Measurements from ENCODE around the gene HRH1. TPM values are rescaled to one million over a fixed set of nuclear protein-coding genes. Genes with fewer than 3 reads are reported as not detected.

Gene HRH1
- total RNA-seq, 1 donor from 2014 or later, result 1.4 TPM

DNA sequence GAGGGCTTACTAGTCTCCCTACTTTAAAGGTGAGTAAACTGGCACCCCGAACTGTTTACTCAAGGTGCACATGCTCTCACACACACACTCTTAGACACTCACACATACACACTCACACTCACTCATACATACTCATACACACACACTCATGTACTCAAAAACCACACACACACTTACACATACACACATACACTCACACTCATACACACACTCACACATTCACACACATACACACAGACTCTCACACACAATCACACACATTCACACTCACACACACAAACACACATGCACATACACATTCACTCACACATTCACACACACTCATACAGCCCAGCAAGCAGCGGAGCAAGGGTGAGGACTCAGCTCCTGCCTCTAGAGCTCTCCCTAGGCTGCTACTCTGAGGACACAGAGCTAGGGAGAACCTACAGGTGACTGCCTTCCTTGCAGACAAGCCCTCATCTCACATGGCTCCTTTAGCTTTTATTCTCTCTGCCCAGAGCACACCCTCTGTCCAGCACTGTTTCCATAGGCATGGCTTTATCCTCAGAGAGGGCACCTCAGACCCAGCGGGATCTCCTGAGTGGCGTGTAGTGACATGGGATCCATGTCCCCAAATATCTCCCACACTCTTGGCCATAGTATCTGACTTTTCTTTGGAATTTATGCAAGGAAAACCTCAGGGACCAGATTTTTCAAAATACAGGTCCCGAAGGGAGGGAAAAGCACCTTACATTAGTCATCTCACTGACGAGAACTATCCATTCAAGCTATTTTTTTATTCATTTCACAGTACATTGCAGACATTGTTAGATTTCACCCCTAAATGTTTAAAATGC, 91.8 kb downstream of the HRH1 start:
- intact Hi-C loops (cut with micrococcal nuclease), result no loop called here
- no peaks in the 10 kb centered on the region for H3K36me3 ChIP-seq

DNA sequence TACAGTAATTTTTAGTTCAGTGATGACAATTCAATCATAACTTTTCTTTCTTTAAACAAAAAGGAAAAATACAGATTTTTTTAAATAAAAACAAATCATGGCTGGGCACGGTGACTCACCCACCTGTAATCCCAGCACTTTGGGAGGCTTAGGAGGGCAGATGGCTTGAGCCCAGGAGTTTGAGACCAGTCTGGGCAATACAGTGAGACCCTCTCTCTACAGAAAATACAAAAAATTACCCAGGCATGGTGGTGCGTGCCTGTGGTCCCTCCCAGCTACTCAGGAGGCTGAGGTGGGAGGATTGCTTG, 92.3 kb downstream of the HRH1 start:
- H3K27me3 ChIP-seq (ENCODE audit: low read depth), result peaks cover 3% of the 10 kb centered on the region
- no peaks in the 10 kb centered on the region for H3K36me3 ChIP-seq
- TF ChIP-seq, protein P1, sequence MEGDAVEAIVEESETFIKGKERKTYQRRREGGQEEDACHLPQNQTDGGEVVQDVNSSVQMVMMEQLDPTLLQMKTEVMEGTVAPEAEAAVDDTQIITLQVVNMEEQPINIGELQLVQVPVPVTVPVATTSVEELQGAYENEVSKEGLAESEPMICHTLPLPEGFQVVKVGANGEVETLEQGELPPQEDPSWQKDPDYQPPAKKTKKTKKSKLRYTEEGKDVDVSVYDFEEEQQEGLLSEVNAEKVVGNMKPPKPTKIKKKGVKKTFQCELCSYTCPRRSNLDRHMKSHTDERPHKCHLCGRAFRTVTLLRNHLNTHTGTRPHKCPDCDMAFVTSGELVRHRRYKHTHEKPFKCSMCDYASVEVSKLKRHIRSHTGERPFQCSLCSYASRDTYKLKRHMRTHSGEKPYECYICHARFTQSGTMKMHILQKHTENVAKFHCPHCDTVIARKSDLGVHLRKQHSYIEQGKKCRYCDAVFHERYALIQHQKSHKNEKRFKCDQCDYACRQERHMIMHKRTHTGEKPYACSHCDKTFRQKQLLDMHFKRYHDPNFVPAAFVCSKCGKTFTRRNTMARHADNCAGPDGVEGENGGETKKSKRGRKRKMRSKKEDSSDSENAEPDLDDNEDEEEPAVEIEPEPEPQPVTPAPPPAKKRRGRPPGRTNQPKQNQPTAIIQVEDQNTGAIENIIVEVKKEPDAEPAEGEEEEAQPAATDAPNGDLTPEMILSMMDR (IDR thresholded peaks at IDR 0.05; ENCODE audit: borderline replicate concordance), result no peak
- no peaks in the 10 kb centered on the region for H3K4me1 ChIP-seq
- no peak overlapping the region for H3K4me3 ChIP-seq
- intact Hi-C loops (cut with micrococcal nuclease), result no loop called here
- no peak for DNase-seq
- H3K27ac ChIP-seq (replicated peaks), result no peak overlapping the region
- no peaks in the 10 kb centered on the region for H3K9me3 ChIP-seq (replicated peaks)

More for the DNA sequence above, 91.8 kb downstream of the HRH1 start:
- Histone ChIP-seq H3K4me3 (no peak overlapping the region), H3K27ac (replicated peaks) (no peak overlapping the region), H3K27me3 (ENCODE audit: low read depth) (peaks cover 3% of the 10 kb centered on the region), H3K9me3 (replicated peaks) (no peaks in the 10 kb centered on the region), H3K4me1 (no peaks in the 10 kb centered on the region)
- TF ChIP-seq, protein P1 (IDR thresholded peaks at IDR 0.05; ENCODE audit: borderline replicate concordance), result no peak
- DNase-seq, result no peak

DNA sequence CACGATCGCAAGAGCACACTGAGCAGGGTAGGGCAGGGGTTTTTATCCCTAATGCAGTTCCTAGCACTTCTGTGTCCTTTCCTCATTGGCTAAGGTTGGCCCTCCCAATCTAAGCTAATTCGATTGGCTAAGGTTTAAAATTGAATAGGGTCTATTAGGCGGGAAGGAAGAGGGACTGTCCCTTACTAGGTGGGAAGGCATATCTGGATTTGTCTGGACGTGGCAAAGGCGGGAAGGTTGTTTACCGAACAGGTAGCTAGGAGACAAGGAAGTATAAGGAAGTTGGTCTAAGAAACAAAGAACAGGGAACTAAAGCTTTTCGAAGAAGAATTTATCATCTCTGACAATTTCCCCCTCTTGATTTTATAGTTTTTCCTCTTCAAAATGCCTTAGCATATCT, 93.1 kb downstream of the HRH1 start:
- no peak overlapping the region for H3K27ac ChIP-seq (replicated peaks)
- TF ChIP-seq, protein P1 (IDR thresholded peaks at IDR 0.05; ENCODE audit: borderline replicate concordance), result no peak
- H3K27me3 ChIP-seq (ENCODE audit: low read depth), result peaks cover 3% of the 10 kb centered on the region
- no peaks in the 10 kb centered on the region for H3K36me3 ChIP-seq
- no peak overlapping the region for H3K4me3 ChIP-seq
- no peaks in the 10 kb centered on the region for H3K4me1 ChIP-seq
- no peaks in the 10 kb centered on the region for H3K9me3 ChIP-seq (replicated peaks)
- DNase-seq, result no peak
- intact Hi-C loops (cut with micrococcal nuclease), result no loop called here

DNA sequence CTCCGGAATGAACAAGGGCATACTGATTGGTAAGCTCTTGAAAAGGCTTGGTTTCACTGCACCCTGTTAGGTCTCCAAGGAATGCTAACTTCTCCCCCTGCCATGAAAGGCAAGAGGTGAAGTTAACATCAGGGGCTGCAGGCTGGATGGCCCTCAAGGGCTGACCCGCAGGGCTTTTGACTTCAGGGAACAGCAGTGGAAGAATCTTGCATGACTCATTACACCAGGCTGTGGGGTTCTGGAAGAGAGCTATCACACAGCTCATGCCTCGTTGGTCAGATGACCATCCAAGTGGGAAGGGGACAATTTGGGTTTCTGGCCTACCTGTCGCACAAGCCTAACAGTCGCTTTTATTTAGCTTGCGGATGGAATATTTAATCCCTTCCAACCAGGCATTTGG, 94.3 kb downstream of the HRH1 start:
- H3K4me3 ChIP-seq, result no peak overlapping the region
- intact Hi-C loops (cut with micrococcal nuclease), result no loop called here
- TF ChIP-seq, protein P1 (IDR thresholded peaks at IDR 0.05; ENCODE audit: borderline replicate concordance), result no peak
- no peak for DNase-seq
- H3K36me3 ChIP-seq, result no peaks in the 10 kb centered on the region
- no peaks in the 10 kb centered on the region for H3K27me3 ChIP-seq (ENCODE audit: low read depth)
- no peaks in the 10 kb centered on the region for H3K9me3 ChIP-seq (replicated peaks)
- no peaks in the 10 kb centered on the region for H3K4me1 ChIP-seq
- no peak overlapping the region for H3K27ac ChIP-seq (replicated peaks)

DNA sequence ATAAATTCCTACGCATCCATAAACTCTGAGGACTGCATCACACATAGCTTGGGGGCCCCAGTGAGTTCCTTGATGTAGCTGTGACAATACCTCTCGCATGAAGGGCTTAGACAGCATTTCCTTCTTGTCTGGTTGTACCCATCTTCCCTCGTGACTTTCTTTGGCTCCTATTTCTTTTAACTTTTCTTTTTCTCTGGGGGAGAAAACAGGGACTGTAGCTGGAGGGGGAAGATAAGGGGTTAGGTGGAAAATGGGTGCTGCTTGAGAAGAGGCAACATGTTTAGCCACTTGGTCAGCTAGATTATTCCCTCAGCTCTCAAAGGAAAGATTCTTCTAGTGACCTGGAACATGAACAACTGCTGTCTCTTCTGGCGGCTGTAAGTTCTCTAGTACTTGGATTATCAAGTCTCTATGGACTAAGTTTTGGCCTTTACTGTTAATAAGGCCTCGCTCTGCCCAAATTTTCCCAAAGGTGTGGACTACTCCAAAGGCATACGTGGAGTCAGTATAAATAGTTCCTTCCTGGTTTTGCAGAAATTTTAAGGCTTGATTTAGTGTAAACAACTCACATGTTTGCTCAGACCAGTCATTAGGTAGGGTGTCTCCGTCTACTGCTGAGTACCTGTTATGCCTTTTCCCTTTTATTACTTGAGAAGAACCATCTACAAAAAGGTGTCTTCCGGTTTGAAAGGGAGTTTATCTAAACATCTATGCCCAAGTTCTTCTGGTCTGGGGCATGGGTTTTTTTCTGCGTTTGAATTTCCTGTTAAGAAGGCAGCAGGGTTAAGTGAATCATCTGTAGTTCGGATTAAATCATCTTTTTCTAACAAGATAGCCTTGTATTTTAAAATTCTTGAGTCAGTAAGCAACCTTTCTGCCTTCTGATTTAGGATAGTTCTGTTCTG, 96.9 kb downstream of the HRH1 start:
- Histone ChIP-seq H3K4me1 (no peaks in the 10 kb centered on the region), H3K36me3 (no peaks in the 10 kb centered on the region), H3K27ac (replicated peaks) (no peak overlapping the region), H3K27me3 (ENCODE audit: low read depth) (no peaks in the 10 kb centered on the region), H3K9me3 (replicated peaks) (no peaks in the 10 kb centered on the region), H3K4me3 (no peak overlapping the region)
- TF ChIP-seq, protein P1 (IDR thresholded peaks at IDR 0.05; ENCODE audit: borderline replicate concordance), result no peak
- intact Hi-C loops (cut with micrococcal nuclease), result no loop called here
- no peak for DNase-seq
